GM12878 (cell line): ENCODE results near the gene LAYN. TPM values are rescaled to one million over a fixed set of nuclear protein-coding genes. Genes with fewer than 3 reads are reported as not detected.

Source experiments
- ATAC-seq: fragments of 200-7000 bp; cut with Tn5 transposase; 3 replicates; pipeline ENCODE4 v1.9.1; 2020; ENCODE audit warnings: mild to moderate bottlenecking, moderate library complexity
- BruUV-seq: library from RNA; stranded (reverse); fragments of 400-500 nt; replicated peaks from 2 replicates; lab custom pipeline; 2021; lab: Mats Ljungman, UMichigan
- CTCF ChIA-PET: fragments of 300-600 bp; sonication (Branson Sonifier 250); formaldehyde crosslinking; extraction: SDS; loops from one replicate; lab custom pipeline; 2021; ENCODE audit warnings: inconsistent platforms; lab: Yijun Ruan, JAX
- POLR2A ChIA-PET: fragments of 350-600 bp; formaldehyde crosslinking; extraction: SDS; loops from one replicate; lab custom pipeline; 2021; ENCODE audit warnings: inconsistent platforms; lab: Charles Lee
- RAD21 ChIA-PET: fragments of 300-600 bp; sonication (Branson Sonifier 250); formaldehyde crosslinking; loops from one replicate; lab custom pipeline; 2023; ENCODE audit warnings: antibody characterized with exemption; ENCODE audit not compliant: unreplicated experiment; lab: Charles Lee
- SMC1A ChIA-PET: fragments of 300-600 bp; sonication (Branson Sonifier 250); formaldehyde crosslinking; loops from one replicate; lab custom pipeline; 2023; ENCODE audit not compliant: unreplicated experiment, uncharacterized antibody; lab: Charles Lee
- DNase-seq: peaks from one replicate; pipeline ENCODE4 v3.0.0-alpha.2; 2011; ENCODE audit warnings: low read depth, low spot score
- FAIRE-seq: peaks from 3 replicates; lab custom pipeline; 2011; peaks lifted over from hg19 to GRCh38; lab: Jason Lieb, UNC
- H2AFZ ChIP-seq: 2 replicates; pipeline ENCODE4 v1.6.0; 2011; ENCODE audit warnings: low read depth, low read length, control low read depth; ENCODE audit not compliant: control insufficient read depth
- H3K27ac ChIP-seq: 2 replicates; pipeline ENCODE4 v1.5.1; 2011; ENCODE audit warnings: control low read depth; ENCODE audit not compliant: control insufficient read depth, insufficient read depth
- H3K27me3 ChIP-seq, 2 experiments: replicated peaks in 1 of 2; 2 replicates each; pipeline versions ENCODE4 v1.6.0 to v1.6.1; 2011; ENCODE audit warnings: low read length in 1 of 2; ENCODE audit not compliant: control insufficient read depth in 2 of 2, insufficient read depth in 2 of 2
- H3K36me3 ChIP-seq, 2 experiments: 2 replicates each; pipeline ENCODE4 v1.5.1; 2011; ENCODE audit warnings: low read length in 1 of 2; ENCODE audit not compliant: control insufficient read depth in 2 of 2, insufficient read depth in 2 of 2
- H3K4me1 ChIP-seq: 2 replicates; pipeline ENCODE4 v1.6.1; 2011; ENCODE audit warnings: mild to moderate bottlenecking, low read length, moderate library complexity, mixed read lengths; ENCODE audit not compliant: control insufficient read depth, insufficient read depth
- H3K4me2 ChIP-seq: 2 replicates; pipeline ENCODE4 v1.6.0; 2011; ENCODE audit warnings: control low read depth; ENCODE audit not compliant: control insufficient read depth, insufficient read depth
- H3K4me3 ChIP-seq: fragments of 200-600 bp; sonication (generic); 2 replicates; pipeline ENCODE4 v1.5.1; 2016
- H3K79me2 ChIP-seq: 2 replicates; pipeline ENCODE4 v1.6.0; 2011; ENCODE audit warnings: low read length; ENCODE audit not compliant: control insufficient read depth, insufficient read depth
- H3K9ac ChIP-seq: 2 replicates; pipeline ENCODE4 v1.8.0; 2011; ENCODE audit warnings: low read length, control low read depth, mixed read lengths; ENCODE audit not compliant: control insufficient read depth, insufficient read depth
- H3K9me3 ChIP-seq: replicated peaks from 3 replicates; pipeline ENCODE4 v1.5.1; 2011; ENCODE audit warnings: mild to moderate bottlenecking, low read length; ENCODE audit not compliant: control insufficient read depth, insufficient read depth
- H4K20me1 ChIP-seq: 2 replicates; pipeline ENCODE4 v1.6.0; 2011; ENCODE audit not compliant: control insufficient read depth, insufficient read depth
- BCL11A ChIP-seq: IDR thresholded peaks from 2 replicates; pipeline ENCODE4 v1.6.1; 2011; ENCODE audit warnings: low read depth, low read length
- FOXM1 ChIP-seq: IDR thresholded peaks from 2 replicates; pipeline ENCODE4 v1.6.1; 2012; ENCODE audit warnings: low read depth, mild to moderate bottlenecking, inconsistent platforms, low read length, moderate library complexity
- HCFC1 ChIP-seq: fragments of 150-350 bp; IDR thresholded peaks from 2 replicates; pipeline ENCODE4 v1.6.1; 2014; ENCODE audit warnings: low read length
- MXI1 ChIP-seq: fragments of 150-350 bp; IDR thresholded peaks from 2 replicates; pipeline ENCODE4 v1.6.1; 2011; ENCODE audit warnings: low read depth, mild to moderate bottlenecking, inconsistent platforms, low read length, improper control_type of control experiment
- POU2F2 ChIP-seq: IDR thresholded peaks from 3 replicates; pipeline ENCODE4 v1.6.1; 2011; ENCODE audit warnings: low read depth, mild to moderate bottlenecking, low read length, borderline replicate concordance
- RB1 ChIP-seq: fragments of 450-650 bp; formaldehyde crosslinking; IDR thresholded peaks from 2 replicates; pipeline ENCODE4 v1.6.1; 2017; ENCODE audit warnings: mild to moderate bottlenecking, borderline replicate concordance
- SIX5 ChIP-seq: IDR thresholded peaks from 2 replicates; pipeline ENCODE4 v1.6.1; 2011; ENCODE audit warnings: mild to moderate bottlenecking, low read depth, low read length, moderate library complexity; ENCODE audit not compliant: severe bottlenecking
- WRNIP1 ChIP-seq: IDR thresholded peaks from 2 replicates; pipeline ENCODE4 v1.6.1; 2011; ENCODE audit warnings: low read depth, low read length, improper control_type of control experiment, borderline replicate concordance
- ZBED1 ChIP-seq: IDR thresholded peaks from 2 replicates; pipeline ENCODE4 v1.6.1; 2016; ENCODE audit warnings: borderline replicate concordance
- ZBTB11 ChIP-seq: fragments of 450-650 bp; formaldehyde crosslinking; IDR thresholded peaks from 2 replicates; pipeline ENCODE4 v1.5.0; 2022; ENCODE audit warnings: mild to moderate bottlenecking, missing genetic modification characterization
- ZNF24 ChIP-seq: fragments of 450-650 bp; IDR thresholded peaks from 2 replicates; pipeline ENCODE4 v1.6.1; 2017; ENCODE audit warnings: antibody characterized with exemption, mild to moderate bottlenecking
- ZNF592 ChIP-seq: fragments of 450-650 bp; IDR thresholded peaks from 2 replicates; pipeline ENCODE4 v1.6.1; 2017; ENCODE audit warnings: mild to moderate bottlenecking, moderate library complexity
- WGBS: methylation state at CpG from one replicate; pipeline ENCODE4 v1.1.6; 2016; ENCODE audit warnings: low lambda C conversion rate; ENCODE audit not compliant: insufficient replicate concordance, insufficient coverage; ENCODE audit errors: missing lambda C conversion rate; 5-methylcytosine and 5-hydroxymethylcytosine counted together
- in situ Hi-C: fragments of 300-500 bp; cut with MboI; formaldehyde crosslinking; loops from 9 replicates; pipeline ENCODE4 v1.14.3; 2018; ENCODE audit warnings: mixed read lengths
- intact Hi-C: fragments of 100-400 bp; cut with micrococcal nuclease; formaldehyde crosslinking; loops from one replicate; pipeline ENCODE4 v1.14.2; 2022; ENCODE audit not compliant: unreplicated experiment
- polyA plus RNA-seq, 11 experiments: library from polyadenylated mRNA; depleted of rRNA in 4 of 11; unstranded in 6 of 11; stranded (reverse) in 5 of 11; fragments of >200 nt; fragmentation: Nextera tagmentation in 4 of 11; fragmentation: Illumina TruSeq in 1 of 11; extraction: Ambion mirVana in 4 of 11; extraction: Trizol in 1 of 11; gene quantifications; 1 replicate in 1 of 11; 2 replicates in 10 of 11; pipeline versions ENCODE4 v1.2.1 to v1.2.3, GENCODE V29; 2011 to 2016; ENCODE audit warnings: inconsistent platforms in 2 of 11, missing spikeins in 2 of 11, low read depth in 1 of 11
- total RNA-seq, 4 experiments: library from RNA; depleted of rRNA in 3 of 4; stranded (reverse); fragments of >200 nt in 3 of 4; fragmentation: Illumina TruSeq in 1 of 4; extraction: Trizol in 1 of 4; gene quantifications; 2 replicates each; pipeline versions ENCODE4 v1.2.1 to v1.2.3, GENCODE V29; 2013 to 2021

The LAYN gene
- total and polyA plus RNA-seq, 10 of the 15 experiments (the other 5 are each of a cell fraction or from before 2014, with no cell fraction given): 0.06 to 0.14 (median 0.10) TPM; not detected in 7

- TF ChIP-seq ZBED1: 0 out of 2 replicates have a peak, but pooled peaks have one; percentile 48
- TF ChIP-seq, all 136 proteins: peak for 2
Measured at GRCh38 chr11:111601636-111601978, 61.1 kb downstream of the LAYN start (continued).

GRCh38 chr11:111601979-111602864 lies 61.7 kb downstream of the LAYN start, which contains the start of gene SIK2:
Gene SIK2, plus strand, starts transcription at chr11:111602449. Its CDS starts 115 bp downstream, at chr11:111602564.
- CTCF ChIA-PET: interaction anchor here (1.0 to 7.1 kb wide), 12 partner anchors 12 to 269 kb away, joined by 3 to 174 read pairs (median 4); partner anchors contain the start of genes ALG9 and PPP2R1B
- TF ChIP-seq FOXM1: no peak
- TF ChIP-seq HCFC1: peak; percentile 45
- no peak for TF ChIP-seq ZBTB11
- TF ChIP-seq ZNF24: peak; percentile 50; the same call in 1 of the 2 replicates
- no peak for TF ChIP-seq SIX5
- peak; percentile 100; the same call in 1 of the 2 replicates for TF ChIP-seq RB1
- 0 out of 3 replicates have a peak, but pooled peaks have one; percentile 64 for TF ChIP-seq POU2F2
- TF ChIP-seq ZNF592: peak; percentile 73; the same call in 1 of the 2 replicates
- TF ChIP-seq MXI1: 0 out of 2 replicates have a peak, but pooled peaks have one; percentile 50
- TF ChIP-seq BCL11A: no peak
- TF ChIP-seq WRNIP1: no peak

More at GRCh38 chr11:111601979-111602864, 61.7 kb downstream of the LAYN start, which contains the start of gene SIK2:
- H2AFZ ChIP-seq: peak within 1 kb of the TSS; percentile 96
- no peaks in the 10 kb centered on the region for H3K27me3 ChIP-seq
- H3K27ac ChIP-seq: peak within 1 kb of the TSS; percentile 74
- WGBS: under 1% methylated on average over 66 of the region's 100 CpGs
- ChIA-PET SMC1A (interaction anchor here (0.6 to 3.0 kb wide), 10 partner anchors 15 to 241 kb away, joined by 3 to 74 read pairs (median 4); no protein-coding TSS in a partner anchor), RAD21 (interaction anchor here (0.8 to 5.3 kb wide), 8 partner anchors 15 to 239 kb away, joined by 3 to 90 read pairs (median 8); partner anchors contain the start of gene PPP2R1B), POLR2A (interaction anchor here (0.7 to 2.8 kb wide), 8 partner anchors 18 to 270 kb away, joined by 3 to 36 read pairs (median 4); partner anchors contain the start of genes ALG9 and PPP2R1B)
- peak; percentile 87 for ATAC-seq
- H4K20me1 ChIP-seq: no peaks in the 10 kb centered on the region
- peaks cover 34% of the 10 kb centered on the region for H3K79me2 ChIP-seq
- no peaks in the 10 kb centered on the region; the same call in 2 of the 3 replicates for H3K9me3 ChIP-seq
- H3K4me1 ChIP-seq: peaks cover 13% of the 10 kb centered on the region
- H3K36me3 ChIP-seq: no peaks in the 10 kb centered on the region
- peak within 1 kb of the TSS; percentile 82 for H3K9ac ChIP-seq
- no TSS peak for BruUV-seq
- FAIRE-seq: peak; percentile 83
- intact Hi-C loops (loop anchor here (1.0 to 10.0 kb wide), 6 partner anchors 95 to 383 kb away; partner anchors contain the start of gene PPP2R1B), in situ Hi-C loops (loop anchor here (5.0 kb wide), 2 partner anchors 175 to 240 kb away; no protein-coding TSS in a partner anchor)
- peak within 1 kb of the TSS; percentile 98 for H3K4me2 ChIP-seq
- peak; percentile 88 for DNase-seq
- peak within 1 kb of the TSS; percentile 93 for H3K4me3 ChIP-seq
